Measurements from ENCODE around the gene TRMT112.
A peak's percentile ranks its signal among the peaks of the same experiment; 100 is the strongest.
"Not testable (repeated sequence)": the region's sequence is repeated elsewhere in the genome, so short reads cannot be mapped to it uniquely, and the experiment has no call there.

TRMT112 gene

DNA sequence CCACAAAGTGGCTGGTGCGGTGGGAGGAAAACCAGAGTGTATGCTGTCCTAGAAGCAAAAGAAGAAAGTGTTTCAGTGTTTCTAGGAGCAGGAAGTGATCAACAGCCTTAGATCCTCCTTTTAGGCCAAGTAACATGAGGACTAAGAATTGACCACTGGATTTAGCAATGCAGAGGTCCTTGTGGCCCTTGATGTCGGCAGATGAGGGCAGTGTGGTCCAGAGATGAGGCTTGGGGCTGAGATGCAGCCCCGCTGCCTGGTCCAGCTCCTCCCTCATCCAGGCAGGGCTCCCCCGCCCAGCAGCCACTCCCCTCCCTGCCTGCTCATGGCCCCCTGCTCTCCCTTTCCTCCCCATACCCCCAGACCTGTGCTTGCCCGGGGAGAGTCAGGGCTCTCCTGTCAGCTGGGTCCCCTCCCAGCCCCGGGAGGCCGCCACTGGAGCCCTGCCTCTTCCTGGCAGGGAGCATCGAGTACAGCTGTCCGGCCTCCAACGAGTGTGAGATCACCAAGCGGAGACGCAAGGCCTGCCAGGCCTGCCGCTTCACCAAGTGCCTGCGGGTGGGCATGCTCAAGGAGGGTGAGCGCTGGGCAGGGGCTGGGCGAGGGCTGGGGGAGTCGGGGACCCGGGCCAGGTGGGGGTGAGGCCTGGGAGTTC, 3.7 kb downstream of the TRMT112 start:
- no peak for DNase-seq
- Histone ChIP-seq H3K27ac (ENCODE audit: insufficient read depth in 1 of 2, low read depth in 1 of 2, low read length in 2 of 2, poor library complexity in 1 of 2, severe bottlenecking in 2 of 2) (no peak overlapping the region), H3K4me1 (ENCODE audit: control extremely low read depth in 1 of 4, control insufficient read depth in 4 of 4, insufficient read depth in 4 of 4, low read length in 3 of 4) (peaks cover 0 to 18% (median 18%) of the 10 kb centered on the region in 4 experiments), H3K4me3 (ENCODE audit: control insufficient read depth in 1 of 7, extremely low read depth in 1 of 7, insufficient read depth in 4 of 7, low read depth in 2 of 7, low read length in 6 of 7) (no peak overlapping the region), H3K36me3 (ENCODE audit: control insufficient read depth in 4 of 4, insufficient read depth in 4 of 4, low read length in 3 of 4) (peaks cover 13 to 46% (median 19%) of the 10 kb centered on the region in 4 experiments), H3K27me3 (replicated peaks in 2 of 5; ENCODE audit: control insufficient read depth in 4 of 5, insufficient read depth in 5 of 5, low read length in 4 of 5) (no peaks in the 10 kb centered on the region), H3K9me3 (ENCODE audit: control extremely low read depth in 1 of 5, control insufficient read depth in 4 of 5, insufficient read depth in 2 of 5, low read depth in 1 of 5, low read length in 4 of 5) (no peaks in the 10 kb centered on the region)
- 98% methylated on average over 9 of the region's 18 CpGs for WGBS (ENCODE audit: insufficient coverage)
- ChIA-PET CTCF (interaction anchor here (1.0 to 8.7 kb wide), 3 partner anchors 19 to 44 kb away, joined by 3 to 133 read pairs (median 4); no protein-coding TSS in a partner anchor), POLR2A (no interaction called here)

DNA sequence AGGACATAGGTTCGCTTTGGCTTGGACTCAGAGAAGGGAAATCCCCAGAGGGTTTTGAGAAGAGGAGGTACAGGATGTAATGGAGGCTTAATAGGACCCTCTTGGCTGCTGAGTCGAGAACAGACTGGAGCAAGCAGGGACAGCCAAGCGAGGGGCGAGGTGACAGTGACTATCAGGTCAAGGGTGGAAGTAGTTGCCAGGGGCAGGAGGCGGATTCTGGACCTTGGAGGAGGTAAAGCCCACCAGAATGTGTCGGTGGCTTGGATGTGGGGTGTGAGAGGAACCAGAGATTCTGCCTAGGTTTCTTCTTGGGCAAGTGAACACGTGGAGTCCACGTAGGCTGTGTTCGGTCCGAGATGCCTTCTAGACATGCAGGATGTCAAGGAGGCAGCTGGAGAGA, 4.4 kb downstream of the TRMT112 start:
- Histone ChIP-seq H3K4me3 (ENCODE audit: control insufficient read depth in 1 of 7, extremely low read depth in 1 of 7, insufficient read depth in 4 of 7, low read depth in 2 of 7, low read length in 6 of 7) (no peak overlapping the region), H3K27ac (ENCODE audit: insufficient read depth in 1 of 2, low read depth in 1 of 2, low read length in 2 of 2, poor library complexity in 1 of 2, severe bottlenecking in 2 of 2) (no peak overlapping the region), H3K36me3 (ENCODE audit: control insufficient read depth in 4 of 4, insufficient read depth in 4 of 4, low read length in 3 of 4) (peaks cover 13 to 46% (median 19%) of the 10 kb centered on the region in 4 experiments), H3K27me3 (replicated peaks in 2 of 5; ENCODE audit: control insufficient read depth in 4 of 5, insufficient read depth in 5 of 5, low read length in 4 of 5) (no peaks in the 10 kb centered on the region), H3K4me1 (ENCODE audit: control extremely low read depth in 1 of 4, control insufficient read depth in 4 of 4, insufficient read depth in 4 of 4, low read length in 3 of 4) (peaks cover 0 to 18% (median 14%) of the 10 kb centered on the region in 4 experiments), H3K9me3 (ENCODE audit: control extremely low read depth in 1 of 5, control insufficient read depth in 4 of 5, insufficient read depth in 2 of 5, low read depth in 1 of 5, low read length in 4 of 5) (no peaks in the 10 kb centered on the region)
- ChIA-PET POLR2A (no interaction called here), CTCF (interaction anchor here (0.9 to 8.7 kb wide), 3 partner anchors 19 to 40 kb away, joined by 3 to 133 read pairs (median 4); no protein-coding TSS in a partner anchor)
- DNase-seq: no peak
- 98% methylated on average over 10 of the region's 10 CpGs for WGBS (ENCODE audit: insufficient coverage)

DNA sequence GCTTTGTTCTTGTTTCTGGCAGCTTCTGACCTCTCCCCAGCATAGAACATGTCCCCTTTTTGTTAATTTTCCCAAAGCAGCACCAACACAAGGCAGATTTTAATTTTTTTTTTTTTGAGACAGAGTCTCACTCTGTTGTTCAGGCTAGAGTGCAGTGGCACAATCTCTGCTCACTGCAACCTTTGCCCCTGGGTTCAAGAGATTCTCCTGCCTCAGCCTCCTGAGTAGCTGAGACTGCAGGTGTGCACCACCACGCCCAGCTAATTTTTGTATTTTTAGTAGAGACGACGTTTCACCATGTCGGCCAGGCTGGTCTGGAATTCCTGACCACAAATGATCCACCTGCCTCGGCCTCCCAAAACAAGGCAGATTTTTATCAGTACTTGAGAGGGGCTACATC, 9.6 kb downstream of the TRMT112 start:
- H3K4me3 ChIP-seq (ENCODE audit: control insufficient read depth in 1 of 7, extremely low read depth in 1 of 7, insufficient read depth in 4 of 7, low read depth in 2 of 7, low read length in 6 of 7); H3K27ac ChIP-seq (ENCODE audit: insufficient read depth in 1 of 2, low read depth in 1 of 2, low read length in 2 of 2, poor library complexity in 1 of 2, severe bottlenecking in 2 of 2); POLR2A ChIA-PET; H3K27me3 ChIP-seq (replicated peaks in 2 of 5; ENCODE audit: control insufficient read depth in 4 of 5, insufficient read depth in 5 of 5, low read length in 4 of 5); DNase-seq; H3K9me3 ChIP-seq (ENCODE audit: control extremely low read depth in 1 of 5, control insufficient read depth in 4 of 5, insufficient read depth in 2 of 5, low read depth in 1 of 5, low read length in 4 of 5): not testable (repeated sequence)
- 98% methylated on average over 5 of the region's 5 CpGs for WGBS (ENCODE audit: insufficient coverage)
- CTCF ChIA-PET: interaction anchor here (1.1 to 2.7 kb wide), 4 partner anchors 9 to 38 kb away, joined by 4 to 14 read pairs (median 8); partner anchors contain the start of genes PRDX5 and TRMT112
- peaks cover 7 to 26% (median 24%) of the 10 kb centered on the region in 4 experiments for H3K4me1 ChIP-seq (ENCODE audit: control extremely low read depth in 1 of 4, control insufficient read depth in 4 of 4, insufficient read depth in 4 of 4, low read length in 3 of 4)
- H3K36me3 ChIP-seq (ENCODE audit: control insufficient read depth in 4 of 4, insufficient read depth in 4 of 4, low read length in 3 of 4): peaks cover 0 to 17% (median 5%) of the 10 kb centered on the region in 4 experiments

DNA sequence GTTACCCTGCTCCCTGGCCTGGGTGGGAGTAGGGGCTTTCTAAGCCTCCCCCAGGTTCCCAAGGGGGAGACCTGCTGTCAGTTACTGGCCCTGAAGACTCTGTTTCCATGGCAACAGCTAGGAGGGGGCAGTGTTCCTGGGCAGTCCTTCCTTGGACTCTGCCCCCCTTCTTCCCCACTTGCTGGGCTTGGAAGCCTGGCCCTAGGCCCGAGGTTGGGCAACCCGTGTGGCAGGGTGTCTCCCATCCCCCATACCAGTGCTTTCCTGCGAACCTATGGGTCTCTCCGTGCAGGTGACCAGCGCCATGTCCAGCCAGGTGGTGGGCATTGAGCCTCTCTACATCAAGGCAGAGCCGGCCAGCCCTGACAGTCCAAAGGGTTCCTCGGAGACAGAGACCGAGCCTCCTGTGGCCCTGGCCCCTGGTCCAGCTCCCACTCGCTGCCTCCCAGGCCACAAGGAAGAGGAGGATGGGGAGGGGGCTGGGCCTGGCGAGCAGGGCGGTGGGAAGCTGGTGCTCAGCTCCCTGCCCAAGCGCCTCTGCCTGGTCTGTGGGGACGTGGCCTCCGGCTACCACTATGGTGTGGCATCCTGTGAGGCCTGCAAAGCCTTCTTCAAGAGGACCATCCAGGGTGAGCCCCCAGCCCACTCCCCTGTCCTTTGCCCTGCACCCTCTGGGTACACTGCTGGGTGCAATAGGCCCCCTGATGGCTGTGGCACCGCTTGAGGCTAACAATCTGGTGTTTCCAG, 10.3 kb downstream of the TRMT112 start:
- no peak for DNase-seq
- 96% methylated on average over 3 of the region's 15 CpGs for WGBS (ENCODE audit: insufficient coverage)
- H3K4me3 ChIP-seq (ENCODE audit: control insufficient read depth in 1 of 7, extremely low read depth in 1 of 7, insufficient read depth in 4 of 7, low read depth in 2 of 7, low read length in 6 of 7): peak overlapping the region in 5 of 7 experiments; percentile 72 to 82 (median 77)

DNA sequence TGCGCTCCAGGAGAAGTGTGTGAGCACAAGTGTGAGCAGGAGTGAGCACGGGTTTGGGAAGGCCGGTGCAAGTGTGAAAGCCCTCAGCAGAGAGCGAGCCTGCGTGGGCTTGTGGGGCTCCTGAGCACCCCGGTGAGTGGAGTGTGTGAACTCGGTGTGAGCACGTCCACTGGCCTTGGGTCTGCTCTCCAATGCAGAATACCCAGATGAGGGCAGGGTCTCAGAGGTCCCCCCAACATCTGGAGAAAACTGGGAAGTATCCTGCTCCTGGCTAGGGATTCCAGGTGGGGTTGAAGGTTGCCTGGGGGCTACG, 10.8 kb downstream of the TRMT112 start:
- ChIA-PET POLR2A (no interaction called here), CTCF (interaction anchor here (1.4 to 2.7 kb wide), 3 partner anchors 10 to 34 kb away, joined by 3 to 14 read pairs (median 13); partner anchors contain the start of genes PRDX5 and TRMT112)
- Histone ChIP-seq H3K4me1 (ENCODE audit: control extremely low read depth in 1 of 4, control insufficient read depth in 4 of 4, insufficient read depth in 4 of 4, low read length in 3 of 4) (peaks cover 7 to 26% (median 24%) of the 10 kb centered on the region in 4 experiments), H3K27me3 (replicated peaks in 2 of 5; ENCODE audit: control insufficient read depth in 4 of 5, insufficient read depth in 5 of 5, low read length in 4 of 5) (peaks cover 0 to 5% (median 3%) of the 10 kb centered on the region in 5 experiments), H3K27ac (ENCODE audit: insufficient read depth in 1 of 2, low read depth in 1 of 2, low read length in 2 of 2, poor library complexity in 1 of 2, severe bottlenecking in 2 of 2) (peak overlapping the region in 1 of 2 experiments; percentile 60), H3K4me3 (ENCODE audit: control insufficient read depth in 1 of 7, extremely low read depth in 1 of 7, insufficient read depth in 4 of 7, low read depth in 2 of 7, low read length in 6 of 7) (peak overlapping the region; percentile 58 to 82 (median 72)), H3K36me3 (ENCODE audit: control insufficient read depth in 4 of 4, insufficient read depth in 4 of 4, low read length in 3 of 4) (peaks cover 0 to 11% (median 2%) of the 10 kb centered on the region in 4 experiments), H3K9me3 (ENCODE audit: control extremely low read depth in 1 of 5, control insufficient read depth in 4 of 5, insufficient read depth in 2 of 5, low read depth in 1 of 5, low read length in 4 of 5) (no peaks in the 10 kb centered on the region)
- no peak for DNase-seq
- 23% methylated on average over 9 of the region's 9 CpGs for WGBS (ENCODE audit: insufficient coverage)

More for the DNA sequence above, 10.3 kb downstream of the TRMT112 start:
- Histone ChIP-seq H3K27ac (ENCODE audit: insufficient read depth in 1 of 2, low read depth in 1 of 2, low read length in 2 of 2, poor library complexity in 1 of 2, severe bottlenecking in 2 of 2) (peak overlapping the region in 1 of 2 experiments; percentile 60), H3K27me3 (replicated peaks in 2 of 5; ENCODE audit: control insufficient read depth in 4 of 5, insufficient read depth in 5 of 5, low read length in 4 of 5) (peaks cover 0 to under 1% (median 0%) of the 10 kb centered on the region in 5 experiments), H3K4me1 (ENCODE audit: control extremely low read depth in 1 of 4, control insufficient read depth in 4 of 4, insufficient read depth in 4 of 4, low read length in 3 of 4) (peaks cover 7 to 26% (median 24%) of the 10 kb centered on the region in 4 experiments), H3K36me3 (ENCODE audit: control insufficient read depth in 4 of 4, insufficient read depth in 4 of 4, low read length in 3 of 4) (peaks cover 0 to 11% (median 2%) of the 10 kb centered on the region in 4 experiments), H3K9me3 (ENCODE audit: control extremely low read depth in 1 of 5, control insufficient read depth in 4 of 5, insufficient read depth in 2 of 5, low read depth in 1 of 5, low read length in 4 of 5) (no peaks in the 10 kb centered on the region)
- ChIA-PET CTCF (interaction anchor here (0.7 to 2.7 kb wide), 5 partner anchors 10 to 306 kb away, joined by 3 to 14 read pairs (median 4); partner anchors contain the start of genes PRDX5 and TRMT112), POLR2A (no interaction called here)

DNA sequence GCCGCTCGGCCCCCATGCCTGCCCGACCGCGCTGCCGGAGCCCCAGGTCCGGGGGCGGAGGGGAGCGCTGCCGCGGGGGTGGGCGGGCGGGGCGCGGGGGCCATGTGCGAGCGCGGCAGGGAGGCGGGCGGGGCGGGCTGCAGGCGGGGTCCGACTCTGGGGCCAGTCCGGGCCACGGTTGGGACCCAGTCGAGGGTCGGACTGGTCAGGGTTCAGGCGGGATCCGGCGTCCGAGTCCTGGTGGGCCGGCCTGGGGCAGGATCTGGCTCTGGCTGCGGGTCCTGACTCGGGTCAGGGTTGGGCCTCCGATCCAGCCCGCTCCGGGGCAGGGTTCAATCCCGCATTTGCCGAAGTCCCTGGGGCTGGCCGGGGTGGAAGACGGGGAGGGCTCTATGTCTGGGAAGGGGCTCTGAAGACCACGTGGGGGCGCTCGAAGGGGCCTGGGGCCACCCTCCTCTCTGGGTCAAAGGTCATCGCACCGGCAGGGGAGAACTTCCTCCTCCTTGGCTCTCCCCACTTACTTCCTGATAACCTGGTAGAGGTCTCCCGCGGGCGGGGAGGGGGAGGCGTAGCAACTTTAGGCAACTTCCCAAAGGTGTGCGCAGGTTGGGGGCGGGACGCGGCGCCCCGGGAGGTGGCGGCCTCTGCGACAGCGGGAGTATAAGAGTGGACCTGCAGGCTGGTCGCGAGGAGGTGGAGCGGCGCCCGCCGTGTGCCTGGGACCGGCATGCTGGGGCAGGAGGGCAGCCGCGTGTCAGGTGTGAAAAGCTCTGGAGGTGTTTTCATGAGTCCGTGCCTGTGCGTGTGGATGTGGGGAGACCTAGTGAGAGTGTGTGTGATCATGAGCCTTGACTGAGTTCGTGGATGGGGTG, 11.4 kb downstream of the TRMT112 start:
- Histone ChIP-seq H3K36me3 (ENCODE audit: control insufficient read depth in 4 of 4, insufficient read depth in 4 of 4, low read length in 3 of 4) (peaks cover 0 to 8% (median 2%) of the 10 kb centered on the region in 4 experiments), H3K9me3 (ENCODE audit: control extremely low read depth in 1 of 5, control insufficient read depth in 4 of 5, insufficient read depth in 2 of 5, low read depth in 1 of 5, low read length in 4 of 5) (no peaks in the 10 kb centered on the region), H3K27me3 (replicated peaks in 2 of 5; ENCODE audit: control insufficient read depth in 4 of 5, insufficient read depth in 5 of 5, low read length in 4 of 5) (peaks cover 0 to 6% (median 4%) of the 10 kb centered on the region in 5 experiments), H3K4me1 (ENCODE audit: control extremely low read depth in 1 of 4, control insufficient read depth in 4 of 4, insufficient read depth in 4 of 4, low read length in 3 of 4) (peaks cover 7 to 30% (median 25%) of the 10 kb centered on the region in 4 experiments), H3K4me3 (ENCODE audit: control insufficient read depth in 1 of 7, extremely low read depth in 1 of 7, insufficient read depth in 4 of 7, low read depth in 2 of 7, low read length in 6 of 7) (peak overlapping the region; percentile 58 to 82 (median 72)), H3K27ac (ENCODE audit: insufficient read depth in 1 of 2, low read depth in 1 of 2, low read length in 2 of 2, poor library complexity in 1 of 2, severe bottlenecking in 2 of 2) (peak overlapping the region in 1 of 2 experiments; percentile 60)
- 0% methylated on average over 32 of the region's 71 CpGs for WGBS (ENCODE audit: insufficient coverage)
- POLR2A ChIA-PET: interaction anchor here (1.3 to 2.5 kb wide), 3 partner anchors 12 to 99 kb away, joined by 7 to 26 read pairs (median 14); partner anchors contain the start of genes FERMT3, PRDX5 and TRMT112
- peak; percentile 58 to 71 (median 62) for DNase-seq
- CTCF ChIA-PET: interaction anchor here (1.4 to 2.8 kb wide), 4 partner anchors 11 to 35 kb away, joined by 3 to 14 read pairs (median 13); partner anchors contain the start of genes PRDX5 and TRMT112
